ENCODE data around the gene ZMYND8. TPM values are rescaled to one million over a fixed set of nuclear protein-coding genes. Genes with fewer than 3 reads are reported as not detected.

ZMYND8 gene
- total and polyA plus RNA-seq, 2 of the 4 experiments (the other 2 are of a cell fraction), result 24.0 to 28.2 TPM

GRCh38 chr20:47187450-47188195 lies 168.9 kb downstream of the ZMYND8 start:
- in situ Hi-C loops (cut with MboI; ENCODE audit: low sequenced_read_pairs) (no loop called here), intact Hi-C loops (cut with micrococcal nuclease) (no loop called here), dilution Hi-C loops (cut with HindIII; ENCODE audit: low sequenced_read_pairs, unreplicated experiment) (no loop called here)
- H3K4ac ChIP-seq (ENCODE audit: low read depth, low read length), result no peak overlapping the region
- ChIA-PET CTCF (interaction anchor here (0.7 kb wide), 1 partner anchor 1126 kb away, joined by 7 read pairs; no protein-coding TSS in a partner anchor), POLR2A (ENCODE audit: unreplicated experiment) (interaction anchor here (0.6 kb wide), 1 partner anchor 189 kb away, joined by 3 read pairs; no protein-coding TSS in a partner anchor)
- no peak overlapping the region for H2AK5ac ChIP-seq (ENCODE audit: low read depth, low read length)
- 67% methylated on average over 9 of the region's 19 CpGs; no CpG with 5 or more reads in 1 of the 2 experiments for WGBS, 2 experiments (ENCODE audit: extremely low coverage in 2 of 2, insufficient read length in 1 of 2)
- TF ChIP-seq BHLHE40 (IDR thresholded peaks at IDR 0.05; ENCODE audit: low read depth, low read length), result no peak
- TF ChIP-seq RFX5 (IDR thresholded peaks at IDR 0.05; ENCODE audit: low read depth, low read length), result no peak
- no peak for DNase-seq
- H4K20me1 ChIP-seq (ENCODE audit: insufficient read depth, low read length), result no peaks in the 10 kb centered on the region
- no peak overlapping the region for H2AK9ac ChIP-seq (replicated peaks; ENCODE audit: low read depth, low read length, poor library complexity)
- no peaks in the 10 kb centered on the region for H3K79me1 ChIP-seq (ENCODE audit: low read depth in 1 of 2, low read length in 2 of 2)
- H3K18ac ChIP-seq (ENCODE audit: low read depth, low read length), result no peak overlapping the region
- no peak overlapping the region for H3K27ac ChIP-seq (ENCODE audit: insufficient read depth, low read length)
- no peak overlapping the region for H4K8ac ChIP-seq (ENCODE audit: low read depth in 2 of 2, low read length in 2 of 2)
- H4K5ac ChIP-seq (ENCODE audit: low read depth, low read length), result no peak overlapping the region
- no peak overlapping the region for H3K23ac ChIP-seq (ENCODE audit: low read depth, low read length)
- no peak overlapping the region for H3K14ac ChIP-seq (replicated peaks; ENCODE audit: low read depth, low read length)
- no peaks in the 10 kb centered on the region for H3K9me3 ChIP-seq (ENCODE audit: control insufficient read depth, insufficient read depth, low read length)
- H2AFZ ChIP-seq (replicated peaks; ENCODE audit: low read length, poor library complexity), result no peak overlapping the region
- no peak overlapping the region for H4K91ac ChIP-seq (ENCODE audit: insufficient read depth, low read depth, low read length)
- H3K4me2 ChIP-seq (ENCODE audit: low read depth, low read length), result no peak overlapping the region
- ATAC-seq (ENCODE audit: low read depth), result no peak
- no TSS peak for BruUV-seq (replicated peaks)
- H2BK15ac ChIP-seq (ENCODE audit: low read depth, low read length), result no peak overlapping the region
- no peak overlapping the region for H2BK20ac ChIP-seq (ENCODE audit: low read depth, low read length)
- H3K36me3 ChIP-seq (ENCODE audit: control insufficient read depth, insufficient read depth, low read length), result peaks cover 2% of the 10 kb centered on the region; the same call in 1 of the 2 replicates
- no peak overlapping the region for H2BK120ac ChIP-seq (ENCODE audit: low read depth, low read length)
- no peaks in the 10 kb centered on the region for H3K4me1 ChIP-seq (ENCODE audit: control insufficient read depth, insufficient read depth, low read length)
- H3K9ac ChIP-seq (ENCODE audit: low read depth, low read length), result no peak overlapping the region
- no peaks in the 10 kb centered on the region for H3K27me3 ChIP-seq (ENCODE audit: control insufficient read depth, insufficient read depth, low read length)
- H2BK5ac ChIP-seq (ENCODE audit: low read depth, low read length, poor library complexity, severe bottlenecking), result no peak overlapping the region
- H3K9me1 ChIP-seq (ENCODE audit: insufficient read depth, low read length), result no peaks in the 10 kb centered on the region
- no peak overlapping the region for H3K4me3 ChIP-seq (ENCODE audit: insufficient read depth, low read depth, low read length)
- no peak overlapping the region for H3K56ac ChIP-seq (ENCODE audit: extremely low read depth, insufficient read depth, low read length)

Measured in IMR-90 (cell line).